GM21515 (cell line): ENCODE measurements around the gene THBS1.

ENCODE experiments used
- ATAC-seq: cut with Tn5 transposase; IDR thresholded peaks from one replicate; pipeline ENCODE4 v1.9.1; 2021; ENCODE audit not compliant: unreplicated experiment

THBS1 gene

GRCh38 chr15:39598958-39599845 lies 18.3 kb downstream of the THBS1 start:
- ATAC-seq = no peak

- ATAC-seq = no peak
These were observed 19.0 kb downstream of the THBS1 start for GRCh38 chr15:39599871-39600270.

- ATAC-seq = no peak
These were observed 21.3 kb downstream of the THBS1 start for GRCh38 chr15:39602143-39602542.

- no peak for ATAC-seq
These were observed 24.3 kb downstream of the THBS1 start for GRCh38 chr15:39605146-39605545.

- ATAC-seq = no peak
These were observed 27.6 kb downstream of the THBS1 start for GRCh38 chr15:39608185-39609139.

DNA sequence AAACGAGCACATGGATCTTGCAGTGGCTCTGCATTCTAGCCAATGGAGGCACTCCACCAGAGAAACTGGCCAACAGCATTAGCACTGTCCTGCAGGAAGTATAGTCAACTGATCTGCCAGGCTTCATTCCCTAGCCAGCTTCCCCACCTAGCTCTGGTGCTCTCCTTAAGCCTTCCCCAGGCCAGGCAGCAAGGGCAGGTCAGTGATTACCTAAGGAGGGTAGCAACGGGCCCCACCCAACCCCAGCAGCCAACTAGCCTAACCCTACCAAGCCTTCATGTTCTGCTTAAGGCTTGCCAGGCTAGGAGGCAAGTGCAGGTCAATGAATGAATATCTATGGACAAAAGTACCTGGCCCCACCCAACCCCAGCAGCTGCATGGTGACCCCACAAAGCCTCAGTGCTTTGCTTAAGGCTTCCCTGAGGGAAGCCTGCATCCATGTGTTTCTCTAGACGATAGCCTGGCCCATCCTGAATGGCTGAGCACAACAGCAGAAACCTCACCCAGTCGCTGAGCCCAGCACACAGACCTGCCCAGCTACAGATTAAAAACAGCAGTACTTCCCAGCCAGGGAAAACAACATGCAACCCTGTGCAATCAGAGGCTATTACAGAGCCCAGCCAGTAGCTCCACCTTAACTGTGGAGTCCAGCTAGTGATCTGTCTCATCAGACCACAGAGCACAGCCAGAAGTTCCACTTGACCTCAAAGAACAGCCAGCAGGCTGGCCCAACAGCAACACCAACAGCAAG lies 28.5 kb downstream of the THBS1 start:
- no peak for ATAC-seq

GRCh38 chr15:39610665-39611064 lies 29.8 kb downstream of the THBS1 start:
- no peak for ATAC-seq

DNA sequence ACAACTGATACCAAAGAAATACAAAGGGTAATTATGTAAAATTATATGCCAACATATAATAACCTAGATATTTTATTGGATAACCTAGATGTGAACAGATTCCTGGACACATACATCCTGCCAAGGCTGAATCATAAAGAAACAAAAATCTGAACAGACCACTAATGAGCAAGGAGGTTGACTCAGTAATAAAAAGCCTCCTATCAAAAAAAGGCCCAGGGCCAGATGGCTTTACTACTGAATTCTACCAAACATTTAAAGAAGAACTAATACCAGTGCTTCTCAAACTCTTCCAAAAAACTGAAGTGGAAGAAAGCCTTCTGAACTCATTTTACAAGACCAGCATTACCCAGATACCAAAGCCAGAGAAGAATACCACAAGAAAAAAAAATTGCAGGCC lies 32.4 kb downstream of the THBS1 start:
- ATAC-seq = no peak

GRCh38 chr15:39613861-39614260 lies 33.0 kb downstream of the THBS1 start:
- no peak for ATAC-seq

GRCh38 chr15:39616731-39617455 lies 36.0 kb downstream of the THBS1 start:
- ATAC-seq = no peak

GRCh38 chr15:39618063-39618823 lies 37.4 kb downstream of the THBS1 start:
- ATAC-seq = no peak

GRCh38 chr15:39621210-39621609 lies 40.3 kb downstream of the THBS1 start:
- ATAC-seq = no peak

- ATAC-seq = no peak
These were observed 41.1 kb downstream of the THBS1 start for GRCh38 chr15:39621976-39622375.

- peak; percentile 11 for ATAC-seq
These were observed 42.0 kb downstream of the THBS1 start for GRCh38 chr15:39622660-39623516.

DNA sequence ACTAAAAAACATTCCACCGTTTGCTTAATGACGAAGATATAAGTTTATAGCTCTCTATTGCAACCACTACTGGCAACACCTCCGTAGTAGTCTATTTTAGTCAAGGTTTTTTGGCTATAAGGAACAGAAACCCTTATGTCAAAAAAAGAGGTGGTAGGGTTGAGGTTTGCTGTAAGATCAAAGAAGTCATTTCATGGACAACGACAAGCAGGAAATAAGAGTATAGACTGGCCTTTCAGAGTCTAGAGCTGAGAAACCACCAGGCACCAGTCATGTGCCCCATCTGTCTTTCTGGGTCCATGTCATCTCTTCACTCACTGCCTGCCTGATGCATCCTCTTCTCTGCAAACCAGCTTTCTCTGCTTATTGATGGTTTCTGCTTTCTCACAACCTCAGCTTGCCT lies 42.7 kb downstream of the THBS1 start:
- ATAC-seq = peak; percentile 81

DNA sequence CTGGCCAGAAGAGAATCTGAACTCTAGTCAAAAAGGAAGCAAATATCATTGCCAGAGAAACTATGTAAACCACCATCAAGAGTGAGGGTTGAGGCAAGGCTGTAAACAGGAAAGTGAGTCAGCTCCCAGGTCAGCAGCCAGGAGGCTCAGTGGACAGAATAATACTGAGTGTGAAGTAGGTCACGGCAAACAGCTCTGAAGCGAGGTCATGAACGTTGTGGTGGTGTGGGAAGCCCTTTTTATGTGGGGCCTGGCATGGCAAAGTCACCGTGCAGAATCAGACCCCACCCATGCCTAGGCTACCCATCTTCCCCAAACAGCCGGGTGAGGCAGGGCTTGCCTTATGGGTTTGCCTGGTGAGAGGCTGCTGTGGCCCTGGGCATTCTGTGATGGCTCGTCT lies 43.9 kb downstream of the THBS1 start:
- no peak for ATAC-seq

- ATAC-seq = no peak
These were observed 44.6 kb downstream of the THBS1 start for GRCh38 chr15:39625451-39625850.

- no peak for ATAC-seq
These were observed 45.0 kb downstream of the THBS1 start for GRCh38 chr15:39625856-39626255.
